A204.1 (cell line): Measurements from ENCODE around the gene ZNF318.
A peak's percentile ranks its signal among the peaks of the same experiment; 100 is the strongest.
"Not testable (repeated sequence)": the region's sequence is repeated elsewhere in the genome, so short reads cannot be mapped to it uniquely, and the experiment has no call there.

Experiments used
- FAIRE-seq: peaks from 2 replicates; lab custom pipeline; 2012; peaks lifted over from hg19 to GRCh38; lab: Jason Lieb, UNC

Gene ZNF318

GRCh38 chr6:43338243-43338642 lies 31.2 kb downstream of the ZNF318 start:
- no peak for FAIRE-seq

DNA sequence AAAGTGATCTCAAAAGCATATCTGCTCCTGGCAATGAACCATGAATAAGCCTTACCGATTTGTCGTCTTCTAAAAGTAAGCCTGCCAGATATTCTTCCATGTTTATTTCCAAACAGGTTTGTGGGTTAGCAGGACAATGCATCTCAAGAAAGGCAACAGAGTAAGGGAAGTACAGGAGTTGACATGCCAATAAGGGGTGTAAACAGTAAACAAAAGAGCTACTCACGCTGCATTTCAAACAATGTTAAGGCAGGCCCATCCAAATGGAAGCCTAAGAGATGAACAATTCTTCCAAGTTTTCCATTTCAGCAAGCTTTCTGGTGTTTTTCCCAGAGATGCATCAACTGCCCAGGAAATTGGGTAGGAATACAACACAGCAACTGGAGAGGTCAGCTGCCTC lies 33.1 kb downstream of the ZNF318 start:
- no peak for FAIRE-seq

- no peak for FAIRE-seq
Observed at GRCh38 chr6:43335469-43335868, 34.0 kb downstream of the ZNF318 start.

DNA sequence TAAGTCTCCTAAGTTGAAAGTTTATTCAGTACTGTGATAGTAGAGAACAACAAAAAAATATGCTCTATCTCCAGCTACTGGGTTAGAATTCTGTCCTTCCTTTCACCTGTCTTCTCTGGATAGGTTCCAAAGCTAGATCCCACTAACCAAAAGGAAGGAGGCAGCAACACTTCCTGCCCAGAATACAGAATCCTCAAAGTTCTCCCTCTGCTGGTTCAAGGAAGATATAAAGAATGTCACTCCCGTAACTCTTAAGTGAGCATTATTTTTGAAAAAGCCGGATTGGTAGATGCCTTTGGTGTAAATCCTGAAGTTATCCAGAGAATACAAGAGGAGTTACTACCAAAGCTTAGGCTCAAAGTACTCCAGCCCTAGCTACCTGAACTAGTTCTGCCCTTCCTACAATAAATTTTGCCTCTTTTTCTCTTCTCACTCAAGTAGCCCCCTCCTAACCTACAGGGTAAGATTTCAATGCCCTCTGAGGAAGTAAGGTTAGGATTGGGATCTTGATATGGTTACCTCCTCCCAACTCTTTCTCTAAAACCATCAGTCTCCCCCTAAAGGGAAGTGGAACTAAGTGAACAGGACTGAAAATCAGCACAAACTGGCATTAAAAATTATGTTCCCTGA lies 34.9 kb downstream of the ZNF318 start:
- FAIRE-seq: peak; percentile 96

GRCh38 chr6:43331891-43332290 lies 37.6 kb downstream of the ZNF318 start:
- no peak for FAIRE-seq

- no peak for FAIRE-seq
Observed at GRCh38 chr6:43331470-43331869, 38.0 kb downstream of the ZNF318 start.

- FAIRE-seq: no peak
Observed at GRCh38 chr6:43328528-43328927, 40.9 kb downstream of the ZNF318 start.

- no peak for FAIRE-seq
Observed at GRCh38 chr6:43325876-43326275, 43.6 kb downstream of the ZNF318 start.

DNA sequence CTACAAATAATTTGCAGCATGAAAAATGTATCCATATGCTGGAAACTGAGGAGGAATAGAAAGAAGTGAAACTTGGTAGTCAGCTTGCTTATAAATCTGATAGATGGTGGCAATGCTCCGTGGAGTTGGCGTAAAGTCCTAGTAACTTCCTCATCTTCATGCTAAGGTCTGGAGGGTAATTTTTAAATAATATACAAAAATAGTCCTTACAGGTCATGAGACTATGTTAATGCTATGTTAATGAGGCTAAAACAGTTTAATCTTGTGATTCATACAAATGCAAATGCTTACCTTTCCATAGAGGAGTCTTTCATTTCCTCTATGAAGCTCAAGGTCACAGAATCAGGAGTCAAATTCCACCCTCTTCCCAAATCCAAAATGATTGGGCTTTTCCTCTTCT lies 51.4 kb downstream of the ZNF318 start:
- no peak for FAIRE-seq

DNA sequence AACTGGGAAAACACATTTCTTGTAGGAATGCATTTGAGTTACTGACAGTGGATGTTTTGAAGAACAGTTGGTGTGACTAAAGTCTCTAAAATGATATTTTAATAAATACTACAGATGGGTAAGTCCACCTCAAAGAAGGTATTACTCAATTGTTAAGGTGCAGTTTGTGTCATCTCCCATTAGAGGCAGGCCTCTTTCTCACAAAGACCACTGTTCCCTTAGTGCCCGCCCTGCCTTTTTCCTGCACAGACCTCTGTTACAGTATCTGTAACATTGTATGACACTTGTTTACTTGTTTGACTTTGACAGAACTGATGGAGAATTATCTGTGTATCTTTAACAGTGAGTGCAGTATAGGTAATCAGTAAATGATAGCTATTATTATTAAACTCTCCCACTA lies 55.6 kb downstream of the ZNF318 start:
- FAIRE-seq: no peak

DNA sequence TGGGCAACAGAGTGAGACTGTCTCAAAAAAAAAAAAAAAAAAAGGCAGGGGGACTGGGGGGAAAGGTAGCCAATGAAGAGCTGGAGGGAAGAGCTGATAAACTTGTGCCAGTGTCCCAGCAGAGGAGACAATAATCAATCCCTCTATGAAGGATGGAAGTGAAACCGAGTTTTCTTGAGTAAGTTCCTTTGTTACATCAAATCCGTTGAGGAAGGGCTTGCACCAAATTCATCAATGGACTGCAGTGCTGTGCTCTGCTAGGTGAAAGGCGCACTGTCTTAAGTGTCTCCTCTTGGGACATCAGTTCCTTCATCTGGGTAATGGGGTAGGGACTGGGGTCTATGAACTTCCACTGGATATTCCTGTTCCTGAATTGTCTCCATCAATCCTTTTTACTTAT lies 57.8 kb downstream of the ZNF318 start:
- FAIRE-seq: no peak

DNA sequence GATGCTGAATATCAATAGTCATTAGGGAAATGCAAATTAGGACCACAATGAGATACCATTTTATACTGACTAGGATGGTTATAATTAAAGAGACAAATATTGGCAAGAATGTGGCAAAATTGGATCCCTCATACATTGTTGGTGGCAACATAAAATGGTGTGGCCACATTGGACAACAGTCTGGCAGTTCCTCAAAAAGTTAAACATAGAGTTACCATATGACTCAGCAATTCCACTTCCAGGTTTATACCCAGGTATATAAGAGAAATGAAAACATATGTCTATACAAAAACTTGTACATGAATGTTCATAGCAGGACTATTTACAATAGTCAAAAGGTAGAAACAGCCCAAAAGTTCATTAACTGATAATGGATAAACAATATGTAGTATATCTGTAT lies 58.8 kb downstream of the ZNF318 start:
- no peak for FAIRE-seq

- FAIRE-seq: no peak
Observed at GRCh38 chr6:43310134-43310533, 59.3 kb downstream of the ZNF318 start.

DNA sequence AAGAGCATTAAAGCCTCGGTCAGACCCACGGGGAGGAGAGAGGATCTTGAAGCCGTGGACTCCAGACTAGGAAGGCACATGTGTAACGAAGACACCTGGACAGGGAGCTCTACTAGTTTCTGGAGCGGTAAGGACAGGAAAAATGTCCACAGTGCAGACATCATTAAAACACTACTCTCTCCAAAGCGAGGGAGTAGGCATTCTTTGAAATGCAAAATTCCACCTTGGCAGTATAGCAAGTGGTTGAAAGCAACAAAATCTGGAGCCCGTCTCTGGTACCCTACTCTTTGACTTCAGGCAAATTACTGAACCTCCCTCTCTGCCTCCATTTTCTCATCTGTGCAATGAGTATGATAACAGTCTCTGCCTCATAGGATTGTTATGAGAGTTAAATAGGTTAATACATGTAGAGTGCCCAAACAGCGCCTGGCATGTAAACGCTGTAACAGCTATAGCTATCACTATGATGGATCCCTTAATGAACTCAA lies 60.4 kb downstream of the ZNF318 start:
- FAIRE-seq: no peak

DNA sequence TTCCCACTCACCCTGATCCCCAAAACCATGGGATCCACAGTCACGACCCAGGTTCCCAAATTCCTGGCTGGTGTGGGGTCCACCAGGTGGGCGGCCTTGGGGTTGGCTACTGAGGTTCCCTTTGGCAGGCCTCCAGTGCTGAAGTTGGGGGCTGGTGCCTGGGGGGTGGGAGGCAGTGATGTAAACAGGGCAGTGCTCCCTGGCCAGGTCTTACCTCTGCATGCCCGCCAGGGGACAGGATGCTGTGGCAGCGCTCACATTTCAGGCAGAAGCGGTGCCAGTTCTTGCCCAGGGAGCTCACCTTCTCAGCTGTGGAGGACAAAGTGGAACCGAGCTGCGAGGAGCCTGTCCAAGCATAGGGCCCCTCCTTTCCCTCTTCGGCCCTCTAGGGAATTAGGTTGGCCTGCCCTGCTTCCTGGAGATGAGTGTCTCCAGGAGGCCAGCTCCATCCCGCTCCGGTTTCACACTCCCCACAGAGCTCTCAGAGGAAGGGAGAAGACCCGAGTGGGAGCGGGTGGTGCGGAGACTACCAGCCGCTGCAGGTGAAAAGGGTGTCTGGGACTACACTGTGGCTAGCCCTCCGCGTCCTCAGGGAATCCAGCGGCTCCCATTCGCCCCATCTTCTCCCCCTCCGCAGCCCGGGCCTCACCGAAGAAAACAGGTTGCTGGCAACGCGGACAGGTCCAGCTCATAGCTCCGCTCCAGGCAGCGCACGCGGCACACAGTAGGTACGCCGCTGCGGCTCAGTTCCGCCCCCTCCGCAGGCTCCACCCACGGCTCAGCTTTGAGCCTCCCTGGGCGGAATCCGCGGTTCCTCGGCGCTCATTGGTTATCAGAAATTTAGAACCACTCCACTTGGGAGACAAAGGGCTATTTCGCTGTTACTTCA lies 61.1 kb downstream of the ZNF318 start, which contains the start of gene CRIP3:
CRIP3 (minus strand) TSS at position 726 of the 889 bp plus-strand sequence; CDS start at position 692, 34 bp downstream.
- no peak for FAIRE-seq

GRCh38 chr6:43307451-43308100 lies 61.9 kb downstream of the ZNF318 start:
- FAIRE-seq: no peak

DNA sequence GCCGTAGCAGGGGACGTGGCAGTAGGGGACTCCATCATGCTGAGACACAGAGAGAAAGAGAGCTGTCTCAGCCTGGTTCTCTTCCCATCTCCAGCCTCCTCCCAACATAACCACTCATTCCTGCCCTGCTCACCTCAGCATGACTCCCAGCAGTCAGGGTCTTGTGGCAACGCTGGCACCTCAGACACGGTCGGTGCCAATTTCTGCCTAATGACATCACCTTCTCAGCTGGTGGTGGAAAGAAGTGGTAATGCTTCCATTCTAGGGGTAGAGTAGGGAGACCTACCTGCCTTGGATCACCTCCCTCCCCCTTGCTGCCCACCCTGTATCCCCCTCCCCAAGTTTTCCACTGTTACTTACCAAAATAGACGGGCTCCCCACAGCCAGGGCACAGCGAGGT lies 63.4 kb downstream of the ZNF318 start:
- FAIRE-seq: no peak

GRCh38 chr6:43304882-43305281 lies 64.6 kb downstream of the ZNF318 start:
- FAIRE-seq: no peak

DNA sequence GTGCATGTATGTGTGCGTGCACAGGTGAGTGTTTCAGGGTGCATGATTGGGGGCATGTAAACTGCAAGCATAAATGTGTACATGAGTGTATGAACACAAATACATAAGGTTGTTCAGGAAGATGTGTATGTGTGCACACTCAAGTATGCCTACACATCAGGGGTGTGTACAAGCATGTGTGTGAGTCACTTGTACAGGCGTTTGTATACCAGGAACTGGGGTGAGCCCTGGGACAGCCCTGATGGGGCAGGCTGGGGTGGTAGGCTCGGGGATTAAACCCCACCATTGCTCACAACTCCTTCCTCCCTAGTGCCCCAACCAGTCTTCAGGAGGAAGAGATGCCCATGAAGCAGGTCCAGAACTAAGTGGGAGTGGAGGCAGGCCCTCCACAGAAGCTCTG lies 65.1 kb downstream of the ZNF318 start:
- FAIRE-seq: no peak

GRCh38 chr6:43303751-43304331 lies 65.6 kb downstream of the ZNF318 start:
- no peak for FAIRE-seq

DNA sequence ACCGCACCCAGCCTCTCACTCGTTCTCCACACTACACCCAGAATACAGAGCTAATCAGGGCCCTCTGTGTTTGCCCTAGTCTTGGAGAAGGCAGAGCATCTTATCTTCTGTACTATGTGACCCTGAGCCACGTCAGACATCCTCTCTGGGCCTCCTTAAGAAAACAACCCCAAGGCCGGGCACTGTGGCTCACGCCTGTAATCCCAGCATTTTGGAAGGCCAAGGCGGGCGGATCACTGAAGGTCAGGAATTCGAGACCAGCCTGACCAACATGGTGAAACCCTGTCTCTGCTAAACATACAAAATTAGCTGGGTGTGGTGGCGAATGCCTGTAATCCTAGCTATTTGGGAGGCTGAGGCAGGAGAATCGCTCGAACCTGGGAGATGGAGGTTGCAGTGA lies 66.4 kb downstream of the ZNF318 start:
- FAIRE-seq: not testable (repeated sequence)

GRCh38 chr6:43302126-43302525 lies 67.3 kb downstream of the ZNF318 start:
- no peak for FAIRE-seq
